Tibial nerve (tissue), 4 donors: ENCODE data around the gene BTF3L4. TPM values are rescaled to one million over a fixed set of nuclear protein-coding genes. Genes with fewer than 3 reads are reported as not detected.
"Not testable (repeated sequence)": the region's sequence is repeated elsewhere in the genome, so short reads cannot be mapped to it uniquely, and the experiment has no call there.

Experiments used
- DNase-seq, 2 donors: peaks; one replicate each; pipeline ENCODE4 v3.0.0-alpha.2; 2019; ENCODE audit warnings: low spot score in 2 of 2
- H3K27ac ChIP-seq, 4 donors: fragments of 200-600 bp; sonication (generic) in 3 of 4; one replicate each; pipeline ENCODE4 v1.5.1; 2017 to 2019; ENCODE audit warnings: mild to moderate bottlenecking in 1 of 4
- H3K27me3 ChIP-seq, 2 donors: fragments of 200-600 bp; sonication (generic) in 1 of 2; one replicate each; pipeline versions ENCODE4 v1.5.1 to v1.6.0; 2017 to 2019
- H3K36me3 ChIP-seq, 3 donors: fragments of 200-600 bp; sonication (generic); one replicate each; pipeline ENCODE4 v1.5.1; 2018 to 2019
- H3K4me1 ChIP-seq, 4 donors: fragments of 200-600 bp; sonication (generic) in 3 of 4; one replicate each; pipeline ENCODE4 v1.5.1; 2017 to 2019
- H3K4me3 ChIP-seq, 4 donors: fragments of 200-600 bp; sonication (generic) in 3 of 4; one replicate each; pipeline ENCODE4 v1.5.1; 2017 to 2019; ENCODE audit warnings: mild to moderate bottlenecking in 1 of 4, moderate library complexity in 1 of 4
- H3K9me3 ChIP-seq, 4 donors: fragments of 200-600 bp; sonication (generic) in 3 of 4; one replicate each; pipeline ENCODE4 v1.5.1; 2017 to 2019
- CTCF ChIP-seq, 5 experiments: fragments of 200-600 bp in 3 of 5; fragments of 450-650 bp in 2 of 5; sonication (generic) in 3 of 5; IDR thresholded peaks; one replicate each; pipeline ENCODE4 v1.5.1; 2016 to 2019; ENCODE audit warnings: antibody characterized with exemption in 5 of 5, mild to moderate bottlenecking in 3 of 5, moderate library complexity in 2 of 5
- EP300 ChIP-seq, 2 donors: sonication (generic); formaldehyde crosslinking; IDR thresholded peaks; one replicate each; pipeline ENCODE4 v1.6.1; 2017; ENCODE audit warnings: antibody characterized with exemption in 2 of 2, mild to moderate bottlenecking in 1 of 2
- POLR2A ChIP-seq, 2 donors: fragments of 450-650 bp; IDR thresholded peaks; one replicate each; pipeline ENCODE4 v1.6.1; 2017; ENCODE audit warnings: antibody characterized with exemption in 2 of 2, mild to moderate bottlenecking in 2 of 2, moderate library complexity in 2 of 2
- WGBS, 2 donors: methylation state at CpG; one replicate each; pipeline ENCODE4 v1.1.5; 2018; 5-methylcytosine and 5-hydroxymethylcytosine counted together
- total RNA-seq, 4 donors: library from RNA; depleted of rRNA; stranded (reverse); fragments of >200 nt; gene quantifications; one replicate each; pipeline ENCODE4 v1.1.0, GENCODE V29; 2016

The BTF3L4 gene
- total RNA-seq, 4 donors from 2014 or later: 30.6 to 46.5 (median 37.5) TPM

DNA sequence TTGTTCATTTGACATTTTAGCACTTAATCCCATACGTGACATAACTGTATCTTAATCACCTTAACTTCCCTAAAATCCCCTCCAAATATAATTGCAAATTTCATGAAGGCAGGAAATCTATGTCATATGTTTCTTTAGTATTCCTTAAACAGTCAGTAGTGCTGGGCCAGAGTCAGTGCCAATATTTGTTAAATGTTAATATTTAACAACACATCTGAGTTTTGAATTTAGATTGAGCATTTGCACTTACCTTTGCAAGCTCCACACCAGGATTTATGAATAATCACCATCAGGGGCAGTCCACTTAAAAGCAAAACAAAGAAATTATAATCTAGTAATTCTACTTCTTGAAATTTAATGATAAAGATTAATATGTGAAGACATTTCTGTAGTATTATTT, 27.8 kb upstream of the BTF3L4 start:
- Histone ChIP-seq H3K9me3 (no peaks in the 10 kb centered on the region), H3K36me3 (peaks cover 0 to 42% (median 0%) of the 10 kb centered on the region in 3 donors), H3K4me3 (no peak overlapping the region), H3K27ac (no peak overlapping the region), H3K4me1 (peaks cover 0 to 33% (median 16%) of the 10 kb centered on the region in 4 donors), H3K27me3 (no peaks in the 10 kb centered on the region)
- WGBS, 2 donors: 81 to 85% methylated on average over 1 of the region's 1 CpG
- TF ChIP-seq POLR2A (IDR thresholded peaks at IDR 0.05): no peak
- no peak for TF ChIP-seq CTCF (IDR thresholded peaks at IDR 0.05)
- no peak for TF ChIP-seq EP300 (IDR thresholded peaks at IDR 0.05)
- DNase-seq: no peak

DNA sequence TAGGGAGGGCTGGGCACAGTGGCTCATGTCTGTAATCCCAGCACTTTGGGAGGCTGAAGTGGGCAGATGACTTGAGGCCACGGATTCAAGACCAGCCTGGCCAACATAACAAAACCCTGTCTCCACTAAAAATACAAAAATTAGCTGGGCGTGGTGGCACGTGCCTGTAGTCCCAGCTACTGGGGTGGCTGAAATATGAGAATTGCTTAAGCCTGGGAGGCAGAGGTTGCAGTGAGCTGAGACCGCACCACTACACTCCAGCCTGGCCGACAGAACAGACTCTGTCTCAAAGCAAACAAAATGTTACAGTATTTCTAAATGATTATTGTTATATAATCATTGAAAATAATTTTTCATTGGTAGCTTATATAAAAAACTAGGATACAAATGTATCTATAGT, 27.3 kb upstream of the BTF3L4 start:
- WGBS, 2 donors: 85 to 88% methylated on average over 5 of the region's 5 CpGs
- Histone ChIP-seq H3K4me1 (peaks cover 0 to 35% (median 16%) of the 10 kb centered on the region in 4 donors), H3K36me3 (peaks cover 0 to 37% (median 0%) of the 10 kb centered on the region in 3 donors)
- not testable (repeated sequence) for H3K9me3 ChIP-seq, H3K27me3 ChIP-seq, H3K4me3 ChIP-seq, DNase-seq, H3K27ac ChIP-seq

DNA sequence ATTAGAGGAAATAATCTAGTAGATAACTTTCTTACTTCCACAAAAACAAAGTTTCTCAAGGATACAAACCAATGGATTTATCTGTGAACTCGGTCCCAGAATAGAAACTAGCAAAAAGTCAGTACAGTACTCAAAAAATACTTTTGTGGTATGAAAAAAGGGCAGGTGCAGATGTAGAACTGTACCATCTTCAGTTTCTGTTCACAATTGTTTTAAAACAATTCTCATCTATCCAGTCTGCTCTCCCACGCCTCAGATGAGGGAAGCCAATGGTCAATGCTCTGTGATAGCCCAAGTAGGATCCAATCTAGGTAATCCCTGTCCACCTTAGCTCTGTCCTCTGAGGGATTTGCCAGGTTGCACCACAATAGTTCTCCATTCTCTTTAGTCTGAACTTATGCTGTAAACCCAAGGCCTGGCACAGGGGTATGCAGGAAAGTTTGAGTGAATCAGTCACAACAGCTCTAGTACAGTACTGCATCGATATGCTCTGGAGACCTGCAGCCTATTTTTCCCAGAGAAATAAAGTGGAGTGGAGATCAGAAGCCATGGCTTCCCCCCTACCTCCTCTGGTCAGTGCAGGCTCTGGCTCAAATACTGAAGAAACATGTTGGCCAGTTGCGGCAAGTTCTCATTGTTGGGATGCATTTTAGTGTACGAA, 23.8 kb upstream of the BTF3L4 start:
- no peak for TF ChIP-seq CTCF (IDR thresholded peaks at IDR 0.05)
- Histone ChIP-seq H3K36me3 (peaks cover 0 to 22% (median under 1%) of the 10 kb centered on the region in 3 donors), H3K4me1 (peaks cover 0 to 39% (median 16%) of the 10 kb centered on the region in 4 donors), H3K9me3 (no peaks in the 10 kb centered on the region), H3K27me3 (no peaks in the 10 kb centered on the region), H3K4me3 (peak overlapping the region; percentile 66 to 95 (median 86)), H3K27ac (peak overlapping the region in 3 of 4 donors; percentile 84 to 89 (median 88))
- WGBS, 2 donors: 66 to 71% methylated on average over 5 of the region's 5 CpGs
- no peak for DNase-seq

GRCh38 chr1:52032785-52033131, 23.3 kb upstream of the BTF3L4 start:
- Histone ChIP-seq H3K27ac (peak overlapping the region; percentile 79 to 89 (median 86)), H3K9me3 (no peaks in the 10 kb centered on the region), H3K36me3 (peaks cover 0 to 25% (median 3%) of the 10 kb centered on the region in 3 donors), H3K27me3 (no peaks in the 10 kb centered on the region), H3K4me1 (peaks cover 0 to 39% (median 16%) of the 10 kb centered on the region in 4 donors), H3K4me3 (peak overlapping the region; percentile 66 to 95 (median 86))
- WGBS, 2 donors: 8 to 9% methylated on average over 21 to 22 of the region's 24 CpGs
- TF ChIP-seq EP300 (IDR thresholded peaks at IDR 0.05): no peak
- no peak for TF ChIP-seq POLR2A (IDR thresholded peaks at IDR 0.05)
- TF ChIP-seq CTCF (IDR thresholded peaks at IDR 0.05): no peak
- DNase-seq: peak in 1 of 2 donors; percentile 10

DNA sequence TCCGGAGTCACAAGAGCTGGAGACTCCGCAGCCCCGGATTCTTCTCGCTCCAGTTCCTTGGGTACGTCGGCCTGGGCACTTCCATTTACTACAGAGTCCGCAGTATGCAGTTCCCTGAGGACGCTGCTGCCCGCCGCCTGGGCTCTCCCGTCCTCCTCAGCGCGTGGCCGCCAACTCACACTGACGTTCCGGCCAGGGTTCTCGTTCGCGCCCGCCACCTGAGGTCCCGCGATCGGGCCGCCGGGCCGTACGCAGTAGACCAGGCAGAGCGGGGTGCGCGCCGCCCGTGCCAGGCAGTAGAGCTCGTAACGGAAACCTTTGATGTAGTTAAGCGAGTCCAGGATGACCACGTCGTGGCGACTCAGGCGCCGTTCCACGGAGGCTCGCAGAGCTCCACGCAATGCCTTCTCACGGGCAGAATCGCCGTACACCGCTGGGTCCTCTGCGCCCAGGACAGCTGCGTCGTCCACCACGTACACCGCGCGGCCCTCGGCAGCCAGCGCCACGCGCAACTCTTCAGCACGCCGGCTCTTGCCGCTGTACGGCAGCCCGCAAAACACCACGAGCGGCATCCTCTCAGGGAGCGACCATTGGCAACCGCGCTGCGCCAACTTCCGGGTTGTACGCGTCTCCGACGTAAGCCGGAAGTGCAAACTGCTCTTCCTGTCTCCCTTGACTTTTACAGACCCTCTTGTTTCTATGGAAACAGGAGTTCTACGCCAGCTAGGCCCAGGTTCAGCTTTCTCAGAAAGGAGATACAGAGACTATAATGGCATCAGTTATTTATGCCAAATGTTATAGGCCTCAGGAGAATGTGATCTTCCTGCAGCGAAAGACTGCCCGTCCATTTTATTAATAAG, 22.7 kb upstream of the BTF3L4 start, which contains the start of gene KTI12:
Gene KTI12, minus strand, starts transcription at position 621 of the 860 bp plus-strand sequence. Its CDS starts 49 bp downstream, at position 572.
- peaks cover 0 to 39% (median 16%) of the 10 kb centered on the region in 4 donors for H3K4me1 ChIP-seq
- peak within 1 kb of the TSS; percentile 79 to 89 (median 86) for H3K27ac ChIP-seq
- peak within 1 kb of the TSS; percentile 66 to 95 (median 86) for H3K4me3 ChIP-seq
- TF ChIP-seq POLR2A (IDR thresholded peaks at IDR 0.05): peak in 1 of 2 donors; percentile 43
- TF ChIP-seq CTCF (IDR thresholded peaks at IDR 0.05): peak in 1 of 5 experiments; percentile 20
- peak in 1 of 2 donors; percentile 88 for TF ChIP-seq EP300 (IDR thresholded peaks at IDR 0.05)
- H3K27me3 ChIP-seq: no peaks in the 10 kb centered on the region
- H3K36me3 ChIP-seq: peaks cover 0 to 28% (median 3%) of the 10 kb centered on the region in 3 donors
- H3K9me3 ChIP-seq: no peaks in the 10 kb centered on the region
- peak; percentile 66 to 75 for DNase-seq
- WGBS, 2 donors: 2% methylated on average over 35 to 71 of the region's 78 CpGs
